ENCODE results near the gene FALEC. TPM values are rescaled to one million over a fixed set of nuclear protein-coding genes. Genes with fewer than 3 reads are reported as not detected.

FALEC gene
- total and polyA plus RNA-seq, 2 donors from 2014 or later: not detected

DNA sequence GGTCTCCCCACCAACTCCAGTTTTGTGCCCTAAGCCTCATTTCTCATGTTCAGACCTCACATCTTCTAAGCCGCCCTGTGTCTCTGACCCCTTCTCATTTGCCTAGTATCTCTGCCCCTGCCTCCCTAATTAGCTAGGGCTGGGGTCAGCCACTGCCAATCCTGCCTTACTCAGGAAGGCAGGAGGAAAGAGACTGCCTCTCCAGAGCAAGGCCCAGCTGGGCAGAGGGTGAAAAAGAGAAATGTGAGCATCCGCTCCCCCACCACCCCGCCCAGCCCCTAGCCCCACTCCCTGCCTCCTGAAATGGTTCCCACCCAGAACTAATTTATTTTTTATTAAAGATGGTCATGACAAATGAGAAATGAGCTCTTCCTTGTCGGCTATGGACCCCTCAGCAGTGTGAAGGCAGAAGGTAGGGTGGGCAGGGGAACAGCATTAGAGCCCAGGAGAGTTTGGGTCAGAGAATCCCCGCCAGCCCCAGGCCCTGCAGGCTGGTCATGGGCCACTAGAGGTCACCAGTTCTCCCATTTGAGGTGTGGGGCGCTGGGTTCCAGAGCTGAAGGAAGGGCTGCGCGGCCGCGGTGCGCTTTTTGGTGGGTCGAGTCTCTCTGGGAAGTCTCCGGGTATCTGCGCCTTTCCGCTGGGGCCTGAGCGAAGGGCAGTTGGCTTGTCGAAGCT lies 45.2 kb downstream of the FALEC start:
- peaks cover under 1 to 1% (median under 1%) of the 10 kb centered on the region in 3 donors for H3K36me3 ChIP-seq (ENCODE audit: control insufficient read depth in 2 of 3, insufficient read depth in 3 of 3, low read length in 3 of 3)
- intact Hi-C loops (cut with DNase I): no loop called here
- no peaks in the 10 kb centered on the region for H3K9me3 ChIP-seq (ENCODE audit: control insufficient read depth in 2 of 3, insufficient read depth in 1 of 3, low read length in 3 of 3)
- H3K9ac ChIP-seq (ENCODE audit: low read length in 3 of 3): peak overlapping the region; percentile 66 to 99 (median 84)
- H3K4me3 ChIP-seq (ENCODE audit: low read length in 3 of 3): peak overlapping the region; percentile 63 to 85 (median 74)
- H3K27ac ChIP-seq (ENCODE audit: low read depth in 2 of 2, low read length in 2 of 2): peak overlapping the region; percentile 100
- H3K27me3 ChIP-seq (ENCODE audit: control insufficient read depth, insufficient read depth, low read length): no peaks in the 10 kb centered on the region
- TF ChIP-seq, protein P1, sequence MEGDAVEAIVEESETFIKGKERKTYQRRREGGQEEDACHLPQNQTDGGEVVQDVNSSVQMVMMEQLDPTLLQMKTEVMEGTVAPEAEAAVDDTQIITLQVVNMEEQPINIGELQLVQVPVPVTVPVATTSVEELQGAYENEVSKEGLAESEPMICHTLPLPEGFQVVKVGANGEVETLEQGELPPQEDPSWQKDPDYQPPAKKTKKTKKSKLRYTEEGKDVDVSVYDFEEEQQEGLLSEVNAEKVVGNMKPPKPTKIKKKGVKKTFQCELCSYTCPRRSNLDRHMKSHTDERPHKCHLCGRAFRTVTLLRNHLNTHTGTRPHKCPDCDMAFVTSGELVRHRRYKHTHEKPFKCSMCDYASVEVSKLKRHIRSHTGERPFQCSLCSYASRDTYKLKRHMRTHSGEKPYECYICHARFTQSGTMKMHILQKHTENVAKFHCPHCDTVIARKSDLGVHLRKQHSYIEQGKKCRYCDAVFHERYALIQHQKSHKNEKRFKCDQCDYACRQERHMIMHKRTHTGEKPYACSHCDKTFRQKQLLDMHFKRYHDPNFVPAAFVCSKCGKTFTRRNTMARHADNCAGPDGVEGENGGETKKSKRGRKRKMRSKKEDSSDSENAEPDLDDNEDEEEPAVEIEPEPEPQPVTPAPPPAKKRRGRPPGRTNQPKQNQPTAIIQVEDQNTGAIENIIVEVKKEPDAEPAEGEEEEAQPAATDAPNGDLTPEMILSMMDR (IDR thresholded peaks at IDR 0.05; ENCODE audit: borderline replicate concordance, extremely low read depth, insufficient read depth): peak; percentile 73
- peaks cover 3 to 42% (median 41%) of the 10 kb centered on the region in 3 donors for H3K4me1 ChIP-seq (ENCODE audit: control insufficient read depth in 2 of 3, insufficient read depth in 2 of 3, low read depth in 1 of 3, low read length in 3 of 3)
- peak; percentile 91 to 95 (median 94) for DNase-seq
- FAIRE-seq: no peak

DNA sequence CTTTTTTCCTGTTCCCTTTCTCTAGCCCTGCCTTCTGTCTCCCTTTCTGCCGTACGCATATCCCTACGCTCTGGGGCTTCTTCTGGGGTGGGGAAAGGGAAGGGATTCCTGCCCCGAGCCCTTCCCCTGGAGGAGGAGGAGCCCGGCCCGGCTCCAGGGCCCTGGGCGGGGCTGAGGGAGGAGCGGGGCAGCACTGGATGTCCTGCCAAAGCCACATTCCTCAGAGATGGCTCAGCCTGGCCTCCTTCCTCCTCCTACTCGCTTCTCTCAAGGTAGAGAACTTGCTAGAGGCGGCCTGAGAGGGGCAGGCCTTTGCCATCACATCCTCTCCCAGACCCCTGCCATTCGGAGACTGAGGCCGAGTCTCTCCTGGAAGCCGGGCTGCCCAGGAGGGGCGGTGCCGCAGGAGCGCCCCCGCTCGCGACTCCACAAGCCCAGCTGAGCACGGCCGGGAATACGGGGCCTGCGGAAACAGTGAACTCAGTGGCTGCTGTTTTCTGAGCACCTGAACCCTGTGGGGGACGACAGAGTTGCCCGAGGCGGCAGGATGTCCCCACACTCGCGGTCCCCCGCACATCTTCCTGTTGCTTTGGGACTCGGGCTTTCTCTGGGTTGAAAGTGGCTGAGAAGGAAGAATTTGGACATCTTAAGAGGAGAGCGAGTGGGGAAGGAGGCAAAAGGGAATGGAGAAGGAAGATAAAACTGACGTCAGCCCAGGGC lies 45.9 kb downstream of the FALEC start:
- Histone ChIP-seq H3K4me1 (ENCODE audit: control insufficient read depth in 2 of 3, insufficient read depth in 2 of 3, low read depth in 1 of 3, low read length in 3 of 3) (peaks cover 3 to 44% (median 43%) of the 10 kb centered on the region in 3 donors), H3K9me3 (ENCODE audit: control insufficient read depth in 2 of 3, insufficient read depth in 1 of 3, low read length in 3 of 3) (no peaks in the 10 kb centered on the region), H3K9ac (ENCODE audit: low read length in 3 of 3) (peak overlapping the region; percentile 66 to 99 (median 98)), H3K36me3 (ENCODE audit: control insufficient read depth in 2 of 3, insufficient read depth in 3 of 3, low read length in 3 of 3) (no peaks in the 10 kb centered on the region), H3K4me3 (ENCODE audit: low read length in 3 of 3) (peak overlapping the region; percentile 63 to 85 (median 74)), H3K27ac (ENCODE audit: low read depth in 2 of 2, low read length in 2 of 2) (peak overlapping the region; percentile 100), H3K27me3 (ENCODE audit: control insufficient read depth, insufficient read depth, low read length) (no peaks in the 10 kb centered on the region)
- DNase-seq: peak; percentile 93 to 98 (median 96)
- TF ChIP-seq, protein P1 (IDR thresholded peaks at IDR 0.05; ENCODE audit: borderline replicate concordance, extremely low read depth, insufficient read depth): peak; percentile 15
- intact Hi-C loops (cut with DNase I): no loop called here
- FAIRE-seq: peak; percentile 6

DNA sequence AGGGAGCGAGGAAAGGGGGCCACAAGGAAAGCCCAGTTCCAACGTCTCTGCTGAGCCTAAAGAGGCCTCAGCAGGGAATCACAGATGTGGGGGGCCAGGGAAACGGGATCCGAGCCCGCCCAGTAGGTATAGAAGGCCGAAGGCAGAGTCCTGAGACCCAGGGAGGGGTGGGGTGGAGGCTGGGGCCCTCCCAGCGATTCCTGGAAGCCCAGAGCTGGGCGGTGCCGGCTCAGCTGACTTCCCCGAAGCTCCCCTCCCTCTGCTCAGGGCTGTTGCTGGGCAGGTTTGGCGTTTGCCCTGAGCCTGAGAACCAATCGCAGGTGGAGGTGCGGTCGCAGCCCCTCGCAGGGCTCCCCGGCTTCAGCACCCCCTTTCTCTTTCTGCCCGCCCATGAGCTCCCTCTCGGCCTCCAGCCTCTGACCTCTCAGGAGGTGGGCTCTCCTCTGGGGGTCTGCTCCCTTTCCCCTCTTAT lies 46.5 kb downstream of the FALEC start:
- Histone ChIP-seq H3K4me3 (ENCODE audit: low read length in 3 of 3) (peak overlapping the region; percentile 38 to 85 (median 74)), H3K27ac (ENCODE audit: low read depth in 2 of 2, low read length in 2 of 2) (peak overlapping the region; percentile 100), H3K27me3 (ENCODE audit: control insufficient read depth, insufficient read depth, low read length) (no peaks in the 10 kb centered on the region), H3K9me3 (ENCODE audit: control insufficient read depth in 2 of 3, insufficient read depth in 1 of 3, low read length in 3 of 3) (no peaks in the 10 kb centered on the region), H3K9ac (ENCODE audit: low read length in 3 of 3) (peak overlapping the region; percentile 30 to 99 (median 98)), H3K4me1 (ENCODE audit: control insufficient read depth in 2 of 3, insufficient read depth in 2 of 3, low read depth in 1 of 3, low read length in 3 of 3) (peaks cover 8 to 50% (median 49%) of the 10 kb centered on the region in 3 donors), H3K36me3 (ENCODE audit: control insufficient read depth in 2 of 3, insufficient read depth in 3 of 3, low read length in 3 of 3) (no peaks in the 10 kb centered on the region)
- intact Hi-C loops (cut with DNase I): no loop called here
- TF ChIP-seq, protein P1 (IDR thresholded peaks at IDR 0.05; ENCODE audit: borderline replicate concordance, extremely low read depth, insufficient read depth): no peak
- FAIRE-seq (no peak), DNase-seq (peak; percentile 93 to 99 (median 95))

Measured in kidney (tissue), 14 donors.